Bronchial epithelial cell (primary cell): ENCODE data around the gene UFC1. TPM values are rescaled to one million over a fixed set of nuclear protein-coding genes. Genes with fewer than 3 reads are reported as not detected.
A peak's percentile ranks its signal among the peaks of the same experiment; 100 is the strongest.

Experiments used
- DNase-seq: peaks from one replicate; pipeline ENCODE4 v3.0.0-alpha.2; 2010; ENCODE audit warnings: low read depth
- FAIRE-seq: peaks from 2 replicates; lab custom pipeline; 2011; peaks lifted over from hg19 to GRCh38; lab: Jason Lieb, UNC
- H3K27me3 ChIP-seq: 2 replicates; pipeline ENCODE4 v1.5.1; 2011; ENCODE audit warnings: low read length; ENCODE audit not compliant: control insufficient read depth, insufficient read depth
- H3K36me3 ChIP-seq: 2 replicates; pipeline ENCODE4 v1.5.1; 2011; ENCODE audit warnings: low read length; ENCODE audit not compliant: control insufficient read depth, insufficient read depth
- H3K4me3 ChIP-seq: 2 replicates; pipeline ENCODE4 v1.5.1; 2011; ENCODE audit warnings: mild to moderate bottlenecking, low read depth, low read length, control low read depth
- CTCF ChIP-seq: IDR thresholded peaks from 2 replicates; pipeline ENCODE4 v1.5.1; 2011; ENCODE audit warnings: mild to moderate bottlenecking, moderate library complexity, low read length, control low read depth, inconsistent platforms; ENCODE audit not compliant: insufficient read depth, severe bottlenecking
- total RNA-seq: library from RNA; depleted of rRNA; stranded (reverse); fragments of >200 nt; gene quantifications from 2 replicates; pipeline ENCODE4 v1.2.1, GENCODE V29; 2014

UFC1 gene
- 93.5 and 94.3 TPM in 2 replicates for total RNA-seq

GRCh38 chr1:161153682-161154337, at the start of gene UFC1:
UFC1 (plus strand) TSS chr1:161153978; CDS start chr1:161153998, 20 bp downstream.
- FAIRE-seq, result no peak
- peak; percentile 83 for DNase-seq
- no peaks in the 10 kb centered on the region for H3K27me3 ChIP-seq
- peaks cover 3% of the 10 kb centered on the region for H3K36me3 ChIP-seq
- no peak for TF ChIP-seq CTCF
- H3K4me3 ChIP-seq, result peak within 1 kb of the TSS; percentile 94

- H3K27me3 ChIP-seq, result no peaks in the 10 kb centered on the region
- peak; percentile 33 for DNase-seq
- no peak for FAIRE-seq
- no peak overlapping the region for H3K4me3 ChIP-seq
- peaks cover 7% of the 10 kb centered on the region for H3K36me3 ChIP-seq
- TF ChIP-seq CTCF, result no peak
Measured at GRCh38 chr1:161106431-161106830, 47.3 kb upstream of the UFC1 start.

GRCh38 chr1:161111117-161111516, 42.7 kb upstream of the UFC1 start:
- DNase-seq, result no peak
- Histone ChIP-seq H3K27me3 (no peaks in the 10 kb centered on the region), H3K4me3 (no peak overlapping the region), H3K36me3 (peaks cover 3% of the 10 kb centered on the region)
- no peak for FAIRE-seq
- no peak for TF ChIP-seq CTCF

GRCh38 chr1:161111527-161111926, 42.3 kb upstream of the UFC1 start:
- no peak for TF ChIP-seq CTCF
- Histone ChIP-seq H3K27me3 (no peaks in the 10 kb centered on the region), H3K36me3 (peaks cover 3% of the 10 kb centered on the region), H3K4me3 (no peak overlapping the region)
- DNase-seq (no peak), FAIRE-seq (no peak)

GRCh38 chr1:161113915-161114314, 39.9 kb upstream of the UFC1 start:
- no peak for FAIRE-seq
- peaks cover 3% of the 10 kb centered on the region for H3K36me3 ChIP-seq
- no peak overlapping the region for H3K4me3 ChIP-seq

More at GRCh38 chr1:161113915-161114314, 39.9 kb upstream of the UFC1 start:
- H3K27me3 ChIP-seq, result no peaks in the 10 kb centered on the region
- DNase-seq, result no peak
- TF ChIP-seq CTCF, result no peak
